ENCODE results near the gene DCD. TPM values are rescaled to one million over a fixed set of nuclear protein-coding genes. Genes with fewer than 3 reads are reported as not detected.
"Not testable (repeated sequence)": the region's sequence is repeated elsewhere in the genome, so short reads cannot be mapped to it uniquely, and the experiment has no call there.

Gene DCD
- total and polyA plus RNA-seq, 2 experiments from 2014 or later = not detected

GRCh38 chr12:54678131-54678530 lies 30.0 kb upstream of the DCD start:
- H3K4me3 ChIP-seq = no peak overlapping the region
- H3K27ac ChIP-seq = no peak overlapping the region
- no peak for DNase-seq (ENCODE audit: low spot score)
- no peak overlapping the region for H2AFZ ChIP-seq
- H3K27me3 ChIP-seq = peaks cover 16% of the 10 kb centered on the region
- H3K36me3 ChIP-seq (replicated peaks; ENCODE audit: insufficient read depth, low read depth) = no peaks in the 10 kb centered on the region
- no peaks in the 10 kb centered on the region for H3K79me2 ChIP-seq
- TF ChIP-seq CTCF (IDR thresholded peaks at IDR 0.05; ENCODE audit: poor library complexity) (no peak), EZH2phosphoT487 (IDR thresholded peaks at IDR 0.05; ENCODE audit: low read depth, severe bottlenecking, unreplicated experiment) (no peak), EZH2 (IDR thresholded peaks at IDR 0.05; ENCODE audit: borderline replicate concordance) (no peak)
- no peaks in the 10 kb centered on the region for H4K20me1 ChIP-seq (ENCODE audit: insufficient read depth, poor library complexity, severe bottlenecking)
- H3K4me2 ChIP-seq = no peak overlapping the region
- H3K9me3 ChIP-seq (ENCODE audit: low read depth) = no peaks in the 10 kb centered on the region
- WGBS (ENCODE audit: low lambda C conversion rate, missing lambda C conversion rate) = 78% methylated on average over 5 of the region's 5 CpGs
- no peaks in the 10 kb centered on the region for H3K9me2 ChIP-seq (replicated peaks; ENCODE audit: insufficient read depth)
- H3K4me1 ChIP-seq (ENCODE audit: insufficient read depth) = no peaks in the 10 kb centered on the region

GRCh38 chr12:54667945-54668344 lies 19.8 kb upstream of the DCD start:
- TF ChIP-seq EZH2phosphoT487 (IDR thresholded peaks at IDR 0.05; ENCODE audit: low read depth, severe bottlenecking, unreplicated experiment) = no peak
- TF ChIP-seq EZH2 (IDR thresholded peaks at IDR 0.05; ENCODE audit: borderline replicate concordance) = no peak
- TF ChIP-seq CTCF (IDR thresholded peaks at IDR 0.05; ENCODE audit: poor library complexity) = no peak

GRCh38 chr12:54666008-54666407 lies 17.8 kb upstream of the DCD start:
- H4K20me1 ChIP-seq (ENCODE audit: insufficient read depth, poor library complexity, severe bottlenecking) = no peaks in the 10 kb centered on the region
- H2AFZ ChIP-seq = no peak overlapping the region
- H3K9me3 ChIP-seq (ENCODE audit: low read depth) = no peaks in the 10 kb centered on the region
- H3K36me3 ChIP-seq (replicated peaks; ENCODE audit: insufficient read depth, low read depth) = no peaks in the 10 kb centered on the region
- H3K9me2 ChIP-seq (replicated peaks; ENCODE audit: insufficient read depth) = no peaks in the 10 kb centered on the region
- no peaks in the 10 kb centered on the region for H3K79me2 ChIP-seq
- H3K27ac ChIP-seq = no peak overlapping the region
- WGBS (ENCODE audit: low lambda C conversion rate, missing lambda C conversion rate) = 82% methylated on average over 3 of the region's 3 CpGs
- peaks cover 5% of the 10 kb centered on the region for H3K27me3 ChIP-seq
- no peaks in the 10 kb centered on the region for H3K4me1 ChIP-seq (ENCODE audit: insufficient read depth)
- TF ChIP-seq EZH2 (IDR thresholded peaks at IDR 0.05; ENCODE audit: borderline replicate concordance) = no peak
- no peak for TF ChIP-seq EZH2phosphoT487 (IDR thresholded peaks at IDR 0.05; ENCODE audit: low read depth, severe bottlenecking, unreplicated experiment)
- no peak for TF ChIP-seq CTCF (IDR thresholded peaks at IDR 0.05; ENCODE audit: poor library complexity)
- DNase-seq (ENCODE audit: low spot score) = no peak
- no peak overlapping the region for H3K4me2 ChIP-seq
- no peak overlapping the region for H3K4me3 ChIP-seq

More at GRCh38 chr12:54667945-54668344, 19.8 kb upstream of the DCD start:
- Histone ChIP-seq H3K27ac (no peak overlapping the region), H3K36me3 (replicated peaks; ENCODE audit: insufficient read depth, low read depth) (no peaks in the 10 kb centered on the region), H3K9me2 (replicated peaks; ENCODE audit: insufficient read depth) (no peaks in the 10 kb centered on the region), H3K9me3 (ENCODE audit: low read depth) (no peaks in the 10 kb centered on the region), H2AFZ (no peak overlapping the region), H4K20me1 (ENCODE audit: insufficient read depth, poor library complexity, severe bottlenecking) (no peaks in the 10 kb centered on the region), H3K4me3 (no peak overlapping the region), H3K4me1 (ENCODE audit: insufficient read depth) (no peaks in the 10 kb centered on the region), H3K79me2 (no peaks in the 10 kb centered on the region), H3K27me3 (peaks cover 16% of the 10 kb centered on the region), H3K4me2 (no peak overlapping the region)
- no peak for DNase-seq (ENCODE audit: low spot score)
- WGBS (ENCODE audit: low lambda C conversion rate, missing lambda C conversion rate) = 91% methylated on average over 5 of the region's 5 CpGs

- not testable (repeated sequence) for H3K36me3 ChIP-seq (replicated peaks; ENCODE audit: insufficient read depth, low read depth); H3K79me2 ChIP-seq; H4K20me1 ChIP-seq (ENCODE audit: insufficient read depth, poor library complexity, severe bottlenecking); H3K4me3 ChIP-seq; H3K27me3 ChIP-seq; DNase-seq (ENCODE audit: low spot score); H3K9me3 ChIP-seq (ENCODE audit: low read depth); H3K9me2 ChIP-seq (replicated peaks; ENCODE audit: insufficient read depth); H3K4me2 ChIP-seq; H2AFZ ChIP-seq; H3K27ac ChIP-seq; H3K4me1 ChIP-seq (ENCODE audit: insufficient read depth)
- 66% methylated on average over 3 of the region's 3 CpGs for WGBS (ENCODE audit: low lambda C conversion rate, missing lambda C conversion rate)
Measured at GRCh38 chr12:54665022-54665635, 17.0 kb upstream of the DCD start.

Data from hepatocyte (in vitro differentiated cells).